Testis (tissue), 3 donors: Measurements from ENCODE around the gene MMP20. TPM values are rescaled to one million over a fixed set of nuclear protein-coding genes. Genes with fewer than 3 reads are reported as not detected.

ENCODE experiments used
- DNase-seq: peaks from one replicate; pipeline ENCODE4 v3.0.0-alpha.2; 2019
- H3K27ac ChIP-seq, 2 donors: fragments of 200-600 bp; sonication (generic); one replicate each; pipeline ENCODE4 v1.5.1; 2019
- H3K27me3 ChIP-seq: fragments of 200-600 bp; sonication (generic); one replicate; pipeline ENCODE4 v1.5.1; 2019
- H3K36me3 ChIP-seq: fragments of 200-600 bp; sonication (generic); one replicate; pipeline ENCODE4 v1.5.1; 2017; ENCODE audit warnings: low read depth; ENCODE audit errors: missing control alignments
- H3K4me1 ChIP-seq: fragments of 200-600 bp; sonication (generic); one replicate; pipeline ENCODE4 v1.5.1; 2019
- H3K4me3 ChIP-seq, 2 donors: fragments of 200-600 bp; sonication (generic); one replicate each; pipeline ENCODE4 v1.5.1; 2017 to 2019
- H3K9me3 ChIP-seq: fragments of 200-600 bp; sonication (generic); one replicate; pipeline ENCODE4 v1.5.1; 2017
- POLR2A ChIP-seq: fragments of 450-650 bp; IDR thresholded peaks from one replicate; pipeline ENCODE4 v1.6.1; 2017; ENCODE audit warnings: antibody characterized with exemption, mild to moderate bottlenecking, moderate library complexity
- WGBS, 2 donors: methylation state at CpG; one replicate each; pipeline ENCODE4 v1.1.5; 2018; 5-methylcytosine and 5-hydroxymethylcytosine counted together
- intact Hi-C: fragments of 100-400 bp; cut with DNase I; formaldehyde crosslinking; loops from one replicate; pipeline ENCODE4 v1.15.1; 2023; ENCODE audit warnings: low total_unique reads
- polyA plus RNA-seq: library from polyadenylated mRNA; stranded (reverse); fragments of 350-450 nt; fragmentation: Illumina TruSeq; extraction: RNeasy Lipid Tissue Mini Kit (QIAGEN cat#74804); gene quantifications from one replicate; pipeline ENCODE4 v1.2.3, GENCODE V29; 2014; ENCODE audit warnings: low read depth, low replicate concordance; ENCODE audit not compliant: insufficient read depth
- total RNA-seq, 2 donors: library from RNA; depleted of rRNA; stranded (reverse); fragments of >200 nt; gene quantifications; one replicate each; pipeline ENCODE4 v1.2.3, GENCODE V29; 2016
- TF ChIP-seq, protein P1 (sequence below), 3 experiments: fragments of 450-650 bp in 2 of 3; fragments of 200-600 bp in 1 of 3; sonication (generic) in 1 of 3; IDR thresholded peaks; one replicate each; pipeline ENCODE4 v1.5.1; 2016 to 2019; ENCODE audit warnings: antibody characterized with exemption in 3 of 3, mild to moderate bottlenecking in 2 of 3, moderate library complexity in 1 of 3

Gene MMP20
- total and polyA plus RNA-seq, 3 donors from 2014 or later, result 3.1 to 15.5 TPM; not detected in 1

DNA sequence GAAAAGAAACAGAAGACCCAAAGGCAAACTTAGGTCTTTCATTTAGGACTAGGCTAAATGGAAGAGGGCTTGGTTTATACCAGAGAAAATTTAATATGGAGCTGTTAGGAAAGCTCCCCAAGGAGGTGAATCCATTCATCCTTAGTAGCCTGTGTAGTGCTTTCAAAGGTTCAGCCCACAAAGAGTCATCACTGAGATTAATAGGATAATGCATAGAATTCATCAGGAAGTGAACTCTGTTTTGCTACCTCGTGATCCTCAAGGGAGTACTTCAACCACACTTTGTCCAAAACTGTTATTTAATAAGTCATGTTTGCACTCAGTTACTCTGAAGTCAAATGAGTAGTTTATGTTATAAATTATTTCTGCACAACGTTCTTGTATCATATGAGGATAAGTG lies 51.3 kb downstream of the MMP20 start:
- H3K4me1 ChIP-seq, result no peaks in the 10 kb centered on the region
- no peak for DNase-seq
- intact Hi-C loops, result no loop called here
- H3K27me3 ChIP-seq, result no peaks in the 10 kb centered on the region
- no peak overlapping the region for H3K27ac ChIP-seq
- no peaks in the 10 kb centered on the region for H3K9me3 ChIP-seq
- WGBS, 2 donors, result 64 to 69% methylated on average over 2 of the region's 2 CpGs
- TF ChIP-seq, protein P1, sequence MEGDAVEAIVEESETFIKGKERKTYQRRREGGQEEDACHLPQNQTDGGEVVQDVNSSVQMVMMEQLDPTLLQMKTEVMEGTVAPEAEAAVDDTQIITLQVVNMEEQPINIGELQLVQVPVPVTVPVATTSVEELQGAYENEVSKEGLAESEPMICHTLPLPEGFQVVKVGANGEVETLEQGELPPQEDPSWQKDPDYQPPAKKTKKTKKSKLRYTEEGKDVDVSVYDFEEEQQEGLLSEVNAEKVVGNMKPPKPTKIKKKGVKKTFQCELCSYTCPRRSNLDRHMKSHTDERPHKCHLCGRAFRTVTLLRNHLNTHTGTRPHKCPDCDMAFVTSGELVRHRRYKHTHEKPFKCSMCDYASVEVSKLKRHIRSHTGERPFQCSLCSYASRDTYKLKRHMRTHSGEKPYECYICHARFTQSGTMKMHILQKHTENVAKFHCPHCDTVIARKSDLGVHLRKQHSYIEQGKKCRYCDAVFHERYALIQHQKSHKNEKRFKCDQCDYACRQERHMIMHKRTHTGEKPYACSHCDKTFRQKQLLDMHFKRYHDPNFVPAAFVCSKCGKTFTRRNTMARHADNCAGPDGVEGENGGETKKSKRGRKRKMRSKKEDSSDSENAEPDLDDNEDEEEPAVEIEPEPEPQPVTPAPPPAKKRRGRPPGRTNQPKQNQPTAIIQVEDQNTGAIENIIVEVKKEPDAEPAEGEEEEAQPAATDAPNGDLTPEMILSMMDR (IDR thresholded peaks at IDR 0.05), result no peak
- TF ChIP-seq POLR2A, result no peak
- no peak overlapping the region for H3K4me3 ChIP-seq
- H3K36me3 ChIP-seq, result no peaks in the 10 kb centered on the region

DNA sequence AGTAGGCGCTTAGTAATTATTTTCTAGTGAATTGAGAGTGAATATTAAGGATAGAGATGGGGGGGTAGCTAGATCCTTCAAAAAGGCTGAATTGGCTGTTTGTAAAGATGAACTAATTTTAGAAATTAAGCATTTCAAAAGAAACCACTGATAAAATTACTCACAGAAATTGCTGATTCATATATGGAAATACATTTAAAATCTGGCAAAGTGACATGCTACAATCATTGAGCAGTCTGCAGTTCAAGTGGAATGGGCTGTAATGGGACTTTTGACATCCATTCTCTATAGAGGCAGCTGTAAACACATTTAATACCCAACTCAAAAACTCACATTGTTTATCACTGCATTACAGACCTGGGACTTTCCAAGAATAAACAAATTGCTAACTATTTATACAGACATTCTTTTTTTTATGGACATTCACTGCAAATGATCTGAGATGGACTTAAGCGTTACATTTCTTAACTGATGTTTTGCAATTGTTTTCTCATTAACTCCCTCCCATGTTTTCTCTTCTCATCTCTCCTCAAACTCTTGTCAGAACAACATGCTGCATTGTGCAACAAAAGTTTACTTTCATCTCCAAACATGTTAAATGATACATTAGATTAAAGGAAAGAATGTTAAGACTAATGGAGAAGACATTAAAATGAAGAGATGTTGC lies 52.4 kb downstream of the MMP20 start:
- intact Hi-C loops, result no loop called here
- TF ChIP-seq POLR2A, result no peak
- TF ChIP-seq, protein P1 (IDR thresholded peaks at IDR 0.05), result no peak
- H3K27ac ChIP-seq, result no peak overlapping the region
- no peaks in the 10 kb centered on the region for H3K9me3 ChIP-seq
- WGBS, 2 donors, result 91 to 92% methylated on average over 2 of the region's 2 CpGs
- no peaks in the 10 kb centered on the region for H3K4me1 ChIP-seq
- no peaks in the 10 kb centered on the region for H3K36me3 ChIP-seq
- no peaks in the 10 kb centered on the region for H3K27me3 ChIP-seq
- no peak for DNase-seq
- no peak overlapping the region for H3K4me3 ChIP-seq

DNA sequence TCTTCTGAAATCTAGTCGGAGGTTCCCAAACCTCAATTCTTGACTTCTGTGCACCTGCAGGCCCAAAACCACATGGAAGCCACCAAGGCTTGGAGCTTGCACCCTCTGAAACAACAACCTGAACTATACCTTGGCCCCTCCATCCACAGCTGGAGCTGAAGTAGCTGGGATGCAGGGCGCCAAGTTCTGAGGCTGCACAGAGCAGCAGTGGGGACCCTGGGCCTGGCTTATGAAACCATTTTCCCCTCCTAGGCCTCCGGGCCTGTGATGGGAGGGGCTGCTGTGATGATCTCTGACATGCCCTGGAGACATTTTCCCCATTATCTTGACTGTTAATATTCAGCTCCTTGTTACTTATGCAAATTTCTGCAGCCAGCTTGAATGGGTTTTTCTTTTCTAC lies 56.3 kb downstream of the MMP20 start:
- H3K27ac ChIP-seq, result no peak overlapping the region
- intact Hi-C loops, result no loop called here
- H3K9me3 ChIP-seq, result no peaks in the 10 kb centered on the region
- no peak for DNase-seq
- no peak overlapping the region for H3K4me3 ChIP-seq
- TF ChIP-seq, protein P1 (IDR thresholded peaks at IDR 0.05), result no peak
- no peak for TF ChIP-seq POLR2A
- no peaks in the 10 kb centered on the region for H3K27me3 ChIP-seq
- no peaks in the 10 kb centered on the region for H3K4me1 ChIP-seq
- no peaks in the 10 kb centered on the region for H3K36me3 ChIP-seq
- WGBS, 2 donors, result 71 to 90% methylated on average over 3 of the region's 3 CpGs

DNA sequence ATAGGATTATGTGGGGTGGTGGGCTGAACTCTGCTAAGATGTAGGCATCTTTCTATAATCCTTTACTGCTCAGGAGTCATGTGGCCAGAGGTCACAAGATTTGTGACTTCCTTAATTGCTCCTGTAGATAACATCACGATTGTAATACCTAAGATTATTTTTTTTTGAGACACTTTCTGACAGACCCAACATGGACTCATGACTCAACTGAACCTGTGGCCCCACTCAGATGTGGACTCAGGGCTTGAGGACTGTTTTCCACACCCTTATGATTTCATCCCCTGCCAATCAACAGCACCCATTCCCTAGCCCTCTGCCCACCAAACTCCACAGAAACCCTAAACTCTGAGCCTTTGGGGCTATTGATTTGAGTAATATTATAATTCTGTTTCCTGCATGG lies 59.0 kb downstream of the MMP20 start:
- 42 to 60% methylated on average over 1 of the region's 1 CpG for WGBS, 2 donors
- DNase-seq, result no peak
- Histone ChIP-seq H3K4me1 (no peaks in the 10 kb centered on the region), H3K36me3 (no peaks in the 10 kb centered on the region), H3K27ac (no peak overlapping the region), H3K4me3 (no peak overlapping the region), H3K9me3 (no peaks in the 10 kb centered on the region), H3K27me3 (no peaks in the 10 kb centered on the region)
- no peak for TF ChIP-seq POLR2A
- TF ChIP-seq, protein P1 (IDR thresholded peaks at IDR 0.05), result no peak
- intact Hi-C loops, result no loop called here

DNA sequence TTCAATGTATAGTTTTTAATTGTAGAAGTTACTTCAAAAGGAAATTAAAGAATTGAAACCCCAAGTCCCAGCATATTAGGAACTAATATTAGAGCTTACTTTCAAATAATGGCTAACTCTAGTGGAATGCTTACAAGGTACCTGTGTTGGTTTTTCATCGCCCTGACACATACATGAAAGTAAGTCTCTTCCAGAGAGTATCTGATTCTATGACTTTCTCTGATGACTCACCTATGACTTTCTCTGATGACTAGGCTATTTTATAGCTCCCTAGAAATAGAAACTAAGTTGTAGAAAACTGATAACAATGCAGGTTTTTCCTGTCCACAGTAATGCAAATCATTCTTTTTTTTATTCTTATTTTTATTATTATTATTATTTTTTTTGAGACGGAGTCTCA lies 61.0 kb downstream of the MMP20 start:
- intact Hi-C loops, result no loop called here
- Histone ChIP-seq H3K36me3 (no peaks in the 10 kb centered on the region), H3K4me1 (no peaks in the 10 kb centered on the region), H3K27ac (no peak overlapping the region), H3K4me3 (no peak overlapping the region), H3K9me3 (no peaks in the 10 kb centered on the region), H3K27me3 (no peaks in the 10 kb centered on the region)
- DNase-seq, result no peak
- TF ChIP-seq POLR2A, result no peak
- TF ChIP-seq, protein P1 (IDR thresholded peaks at IDR 0.05), result no peak
- 71 to 75% methylated on average over 2 of the region's 2 CpGs for WGBS, 2 donors
